Fibroblast of skin of back (primary cell): ENCODE measurements around the gene FILIP1L.
"Not testable (repeated sequence)": the region's sequence is repeated elsewhere in the genome, so short reads cannot be mapped to it uniquely, and the experiment has no call there.

Experiments
- DNase-seq: peaks from one replicate; pipeline ENCODE4 v3.0.0-alpha.2; 2013

FILIP1L gene

GRCh38 chr3:99863588-99863987 lies 250.7 kb downstream of the FILIP1L start:
- DNase-seq, result no peak

- DNase-seq, result no peak
Observed at GRCh38 chr3:99863002-99863401, 251.3 kb downstream of the FILIP1L start.

- DNase-seq, result peak; percentile 96
Observed at GRCh38 chr3:99862208-99862607, 252.1 kb downstream of the FILIP1L start.

- DNase-seq, result no peak
Observed at GRCh38 chr3:99861216-99861615, 253.1 kb downstream of the FILIP1L start.

GRCh38 chr3:99859825-99860224 lies 254.5 kb downstream of the FILIP1L start:
- DNase-seq, result peak; percentile 97

- peak; percentile 61 for DNase-seq
Observed at GRCh38 chr3:99858469-99858868, 255.8 kb downstream of the FILIP1L start.

GRCh38 chr3:99857278-99857677 lies 257.0 kb downstream of the FILIP1L start:
- no peak for DNase-seq

GRCh38 chr3:99856437-99857220 lies 257.7 kb downstream of the FILIP1L start:
- DNase-seq, result no peak

- no peak for DNase-seq
Observed at GRCh38 chr3:99855900-99856299, 258.4 kb downstream of the FILIP1L start.

- DNase-seq, result no peak
Observed at GRCh38 chr3:99854756-99855298, 259.5 kb downstream of the FILIP1L start.

- DNase-seq, result no peak
Observed at GRCh38 chr3:99852851-99853250, 261.4 kb downstream of the FILIP1L start.

- no peak for DNase-seq
Observed at GRCh38 chr3:99851955-99852354, 262.3 kb downstream of the FILIP1L start.

- DNase-seq, result no peak
Observed at GRCh38 chr3:99850608-99851007, 263.7 kb downstream of the FILIP1L start.

GRCh38 chr3:99848433-99848832 lies 265.9 kb downstream of the FILIP1L start:
- no peak for DNase-seq

- DNase-seq, result no peak
Observed at GRCh38 chr3:99846477-99847160, 267.7 kb downstream of the FILIP1L start.

GRCh38 chr3:99845999-99846398 lies 268.3 kb downstream of the FILIP1L start:
- no peak for DNase-seq

- DNase-seq, result no peak
Observed at GRCh38 chr3:99845331-99845730, 269.0 kb downstream of the FILIP1L start.

GRCh38 chr3:99843590-99844258 lies 270.6 kb downstream of the FILIP1L start:
- DNase-seq, result no peak

- DNase-seq, result peak; percentile 66
Observed at GRCh38 chr3:99842826-99843589, 271.3 kb downstream of the FILIP1L start.

GRCh38 chr3:99841949-99842348 lies 272.4 kb downstream of the FILIP1L start:
- DNase-seq, result not testable (repeated sequence)

GRCh38 chr3:99839613-99840012 lies 274.7 kb downstream of the FILIP1L start:
- DNase-seq, result no peak

GRCh38 chr3:99838755-99839154 lies 275.5 kb downstream of the FILIP1L start:
- DNase-seq, result no peak
